ENCODE measurements around the gene SPTB. TPM values are rescaled to one million over a fixed set of nuclear protein-coding genes. Genes with fewer than 3 reads are reported as not detected.

Gene SPTB
- total RNA-seq, 4 donors from 2014 or later, result 0.17 to 7.5 (median 1.1) TPM

DNA sequence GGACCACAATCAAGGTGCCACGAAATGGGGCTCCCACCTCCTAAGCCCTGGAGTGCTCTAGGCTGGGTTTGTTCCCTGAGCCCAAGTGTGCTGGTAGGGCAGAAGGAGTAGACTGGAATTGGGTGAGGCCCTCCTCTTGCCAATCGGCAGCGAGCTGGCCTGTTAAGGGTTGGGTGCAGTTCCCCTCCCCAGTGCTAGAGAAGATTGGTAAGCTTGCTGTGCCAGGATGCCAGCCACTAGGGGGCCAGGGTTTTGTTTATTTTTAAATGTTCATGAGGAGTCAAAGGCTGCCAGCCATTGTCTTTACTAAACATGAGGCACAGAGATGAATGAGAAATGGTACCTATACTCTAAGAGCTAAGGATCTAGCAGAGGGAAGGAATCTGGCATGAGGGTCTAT is 79.7 kb downstream of the SPTB start:
- no peak for TF ChIP-seq CTCF (IDR thresholded peaks at IDR 0.05; ENCODE audit: low read depth)

- TF ChIP-seq CTCF (IDR thresholded peaks at IDR 0.05; ENCODE audit: low read depth), result no peak
Measured at GRCh38 chr14:64799555-64799954, 80.2 kb downstream of the SPTB start.

DNA sequence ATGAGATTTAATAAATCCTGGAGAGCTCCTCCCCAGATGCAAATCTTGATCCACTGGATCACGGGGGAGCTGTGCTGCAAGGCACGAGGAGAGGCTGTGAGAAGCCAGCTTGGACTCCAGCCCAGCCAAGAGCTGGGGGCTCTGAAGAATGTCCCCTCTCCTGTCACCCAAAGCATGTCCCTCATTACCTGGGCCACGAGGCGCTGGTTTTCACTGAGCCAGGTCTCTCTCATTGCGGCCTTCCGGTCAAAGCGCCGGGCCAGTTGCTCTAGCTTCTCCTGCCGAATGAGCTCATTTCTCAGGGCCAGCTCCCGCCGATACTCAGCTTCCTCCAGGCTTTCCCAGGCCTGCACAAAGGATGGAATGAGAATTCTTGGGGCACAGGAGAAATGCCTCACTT is 83.3 kb downstream of the SPTB start:
- no peak for TF ChIP-seq CTCF (IDR thresholded peaks at IDR 0.05; ENCODE audit: low read depth)

GRCh38 chr14:64795921-64796320 is 83.8 kb downstream of the SPTB start:
- TF ChIP-seq CTCF (IDR thresholded peaks at IDR 0.05; ENCODE audit: low read depth), result no peak

DNA sequence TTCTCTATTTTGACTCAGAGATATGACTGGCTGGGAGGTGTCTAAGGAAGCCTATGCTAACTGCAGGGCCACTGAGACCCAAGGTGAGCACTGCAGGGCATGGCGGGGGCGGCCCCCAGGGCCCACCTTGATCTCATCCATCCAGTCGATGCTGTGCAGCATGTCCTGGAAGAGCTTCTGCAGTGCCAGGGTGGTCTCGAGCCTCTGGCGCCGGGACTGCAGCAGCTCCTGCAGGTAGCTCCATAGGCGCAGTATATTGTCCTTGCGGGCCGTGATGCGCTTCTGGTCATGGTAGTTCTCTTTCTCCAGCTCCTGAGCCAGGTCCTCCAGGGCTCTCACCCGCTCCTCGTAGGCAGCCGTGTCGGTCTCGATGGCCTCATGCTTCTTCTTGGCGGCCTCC is 84.5 kb downstream of the SPTB start:
- TF ChIP-seq CTCF (IDR thresholded peaks at IDR 0.05; ENCODE audit: low read depth), result no peak

DNA sequence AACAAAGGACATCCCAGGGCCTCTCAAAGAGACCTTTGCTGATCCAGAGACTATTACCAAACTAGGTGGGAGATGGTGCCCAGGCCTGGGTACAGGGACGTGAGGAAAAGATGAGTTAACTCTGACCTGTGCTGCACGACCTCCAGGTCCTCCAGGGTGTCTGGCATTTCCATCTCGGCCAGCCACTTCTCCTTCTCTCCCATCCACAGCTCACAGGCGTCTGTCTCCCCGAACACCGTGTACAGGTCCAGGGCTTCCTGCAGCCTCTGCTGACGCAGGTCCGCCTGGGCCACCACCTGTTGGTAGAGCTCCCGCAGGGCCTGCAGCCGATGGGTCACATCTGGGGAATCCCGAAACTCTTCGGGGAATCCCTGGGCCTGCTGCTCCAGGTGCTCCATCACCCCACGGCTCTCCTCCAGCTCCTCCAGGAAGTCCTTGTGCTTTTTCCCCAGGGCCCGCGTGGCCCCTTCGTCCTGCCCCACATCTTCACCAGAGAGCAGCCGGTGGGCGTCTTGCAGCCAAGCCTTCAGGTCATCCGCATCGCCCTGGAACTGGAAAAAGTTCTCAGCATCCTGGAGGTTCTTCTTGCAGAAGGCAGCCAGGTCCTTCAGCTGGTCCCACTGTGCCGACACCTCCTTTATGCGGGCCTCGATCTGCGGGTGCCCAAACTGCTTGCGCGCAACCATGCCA is 86.7 kb downstream of the SPTB start:
- TF ChIP-seq CTCF (IDR thresholded peaks at IDR 0.05; ENCODE audit: low read depth), result no peak

GRCh38 chr14:64792231-64792630 is 87.5 kb downstream of the SPTB start:
- no peak for TF ChIP-seq CTCF (IDR thresholded peaks at IDR 0.05; ENCODE audit: low read depth)

Measured in subcutaneous adipose tissue (tissue), 4 donors.